Left renal pelvis (tissue), 4 donors: ENCODE measurements around the gene HECW1. TPM values are rescaled to one million over a fixed set of nuclear protein-coding genes. Genes with fewer than 3 reads are reported as not detected.
A peak's percentile ranks its signal among the peaks of the same experiment; 100 is the strongest.
"Not testable (repeated sequence)": the region's sequence is repeated elsewhere in the genome, so short reads cannot be mapped to it uniquely, and the experiment has no call there.

Source experiments
- DNase-seq, 4 donors: peaks; one replicate each; pipeline ENCODE4 v3.0.0-alpha.2; 2013; ENCODE audit warnings: low read depth in 4 of 4, low spot score in 3 of 4
- polyA plus RNA-seq, 4 donors: library from polyadenylated mRNA; unstranded; fragments of 120-200 nt; gene quantifications; one replicate each; pipeline ENCODE4 v1.2.1, GENCODE V29; 2013; ENCODE audit not compliant: insufficient read length in 4 of 4

HECW1 gene
- polyA plus RNA-seq = 10 to 100 TPM in 1 of 4 donors, 1 to 10 TPM in 2, under 1 TPM in 1; 0.33 to 10.1 (median 5.8) TPM

GRCh38 chr7:43112459-43112940 is at the start of gene HECW1:
Gene HECW1, plus strand, starts transcription at chr7:43112647. Its CDS starts 131,259 bp downstream, at chr7:43243906.
- DNase-seq = no peak

- no peak for DNase-seq
Observed at GRCh38 chr7:43071604-43072003, 40.8 kb upstream of the HECW1 start.

DNA sequence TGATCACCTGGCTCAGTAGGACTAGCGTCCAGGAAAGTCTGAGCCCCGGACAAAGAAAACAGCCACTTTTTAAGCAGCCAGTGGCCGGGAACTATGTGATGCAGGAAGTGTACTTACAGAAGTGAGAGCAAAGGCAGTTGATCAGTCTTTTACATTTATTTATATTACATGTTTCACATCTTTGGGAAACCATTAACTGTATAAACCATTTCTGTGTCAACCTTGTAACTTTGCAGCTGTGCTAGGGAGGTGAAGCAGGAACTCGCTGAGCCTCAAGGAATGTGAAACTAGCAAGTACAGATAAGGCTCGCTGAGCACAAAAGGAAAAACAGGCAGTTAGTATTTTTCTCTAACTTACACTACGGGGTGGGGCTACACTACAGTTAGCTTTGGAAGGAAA is 39.9 kb upstream of the HECW1 start:
- peak in 3 of 4 donors; percentile 14 to 29 (median 26) for DNase-seq

DNA sequence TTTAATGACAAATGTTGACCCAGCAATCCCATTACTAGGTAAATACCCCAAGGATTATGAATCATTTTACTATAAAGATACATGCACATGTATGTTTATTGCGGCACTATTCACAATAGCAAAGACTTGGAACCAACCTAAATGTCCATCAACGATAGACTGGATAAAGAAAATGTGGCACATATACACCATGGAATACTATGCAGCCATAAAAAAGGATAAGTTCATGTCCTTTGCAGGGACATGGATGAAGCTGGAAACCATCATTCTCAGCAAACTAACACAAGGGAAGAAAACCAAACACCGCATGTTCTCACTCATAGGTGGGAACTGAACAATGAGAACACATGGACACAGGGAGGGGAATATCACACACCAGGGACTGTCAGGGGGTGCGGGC is 38.6 kb upstream of the HECW1 start:
- DNase-seq = not testable (repeated sequence)

- no peak for DNase-seq
Observed at GRCh38 chr7:43076189-43076605, 36.2 kb upstream of the HECW1 start.

- no peak for DNase-seq
Observed at GRCh38 chr7:43076606-43077005, 35.8 kb upstream of the HECW1 start.

GRCh38 chr7:43077285-43077684 is 35.2 kb upstream of the HECW1 start:
- no peak for DNase-seq

- DNase-seq = no peak
Observed at GRCh38 chr7:43077732-43078391, 34.6 kb upstream of the HECW1 start.

DNA sequence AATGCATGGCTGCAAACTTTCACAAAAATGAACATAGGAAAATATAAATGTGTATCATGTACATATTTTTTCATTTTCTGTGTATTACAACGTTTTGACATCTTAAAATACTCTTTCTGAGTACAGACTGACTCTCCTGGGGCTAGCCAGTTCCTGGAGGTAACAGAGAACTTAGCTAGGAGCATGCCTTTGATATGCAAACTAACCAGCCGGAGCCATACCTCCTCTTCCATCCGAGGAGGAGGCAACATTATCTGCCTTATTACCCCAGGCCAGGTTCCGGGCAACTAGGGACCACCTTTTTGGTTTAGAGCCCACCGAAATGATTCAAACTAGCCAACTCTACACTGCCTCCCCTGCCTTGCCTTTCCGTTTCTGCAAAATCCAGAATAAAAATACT is 33.7 kb upstream of the HECW1 start:
- DNase-seq = no peak

GRCh38 chr7:43081603-43082002 is 30.8 kb upstream of the HECW1 start:
- no peak for DNase-seq

GRCh38 chr7:43083106-43083505 is 29.3 kb upstream of the HECW1 start:
- DNase-seq = no peak

- no peak for DNase-seq
Observed at GRCh38 chr7:43085017-43085416, 27.4 kb upstream of the HECW1 start.

- DNase-seq = no peak
Observed at GRCh38 chr7:43085992-43086391, 26.5 kb upstream of the HECW1 start.

DNA sequence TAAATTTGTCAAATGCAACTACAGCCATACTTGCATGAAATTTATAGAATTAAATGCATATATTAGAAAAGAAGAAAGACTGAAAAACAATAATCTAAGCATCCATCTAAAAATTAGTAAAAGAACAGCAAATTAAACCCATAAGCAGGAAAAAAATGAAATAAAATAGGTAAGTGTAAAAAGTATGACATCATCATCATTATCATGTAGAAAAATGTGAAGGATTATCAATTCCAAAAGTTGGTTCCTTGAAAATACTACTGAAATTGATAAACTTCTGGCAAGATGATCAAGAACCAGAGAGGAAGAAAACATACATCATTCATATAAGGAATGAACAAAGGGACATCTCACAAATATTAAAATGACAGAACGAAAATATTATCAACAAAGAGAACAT is 19.6 kb upstream of the HECW1 start:
- no peak for DNase-seq

DNA sequence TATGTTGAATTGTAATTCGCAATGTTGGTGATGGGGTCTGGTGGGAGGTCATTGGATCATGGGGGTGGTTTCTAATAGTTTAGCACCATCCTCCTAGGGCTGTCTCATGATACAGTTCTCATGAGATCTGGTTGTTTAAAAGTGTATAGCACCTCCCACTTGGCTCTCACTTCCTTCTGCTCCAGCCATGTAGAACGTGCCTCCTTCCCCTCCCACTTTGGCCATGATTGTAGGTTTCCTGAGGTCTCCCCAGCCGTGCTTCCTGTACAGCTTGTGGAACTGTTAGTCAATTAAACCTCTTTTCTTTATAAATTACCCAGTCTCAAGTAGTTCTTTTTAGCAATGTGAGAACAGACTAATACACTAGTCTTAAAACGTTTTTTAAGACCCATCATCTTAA is 15.6 kb upstream of the HECW1 start:
- DNase-seq = no peak

DNA sequence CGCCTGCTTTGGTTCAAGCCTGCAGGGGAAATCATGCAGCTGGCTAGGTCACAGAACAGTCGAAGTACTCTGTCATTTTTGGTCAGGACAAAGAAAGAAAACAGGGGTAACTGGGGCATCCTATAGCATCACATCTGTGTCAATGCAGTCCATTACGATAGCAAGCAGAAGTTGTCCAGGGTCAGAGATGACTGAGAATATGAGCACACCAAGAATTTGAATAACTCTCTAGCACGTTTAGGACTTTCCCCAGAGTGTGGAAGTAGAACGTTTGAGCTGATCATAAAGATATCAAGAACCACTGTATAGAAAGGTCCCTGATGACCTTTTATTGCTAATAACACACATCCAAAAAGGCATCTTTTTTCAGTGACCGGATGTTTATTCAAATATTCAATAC is 12.7 kb upstream of the HECW1 start:
- DNase-seq = no peak

DNA sequence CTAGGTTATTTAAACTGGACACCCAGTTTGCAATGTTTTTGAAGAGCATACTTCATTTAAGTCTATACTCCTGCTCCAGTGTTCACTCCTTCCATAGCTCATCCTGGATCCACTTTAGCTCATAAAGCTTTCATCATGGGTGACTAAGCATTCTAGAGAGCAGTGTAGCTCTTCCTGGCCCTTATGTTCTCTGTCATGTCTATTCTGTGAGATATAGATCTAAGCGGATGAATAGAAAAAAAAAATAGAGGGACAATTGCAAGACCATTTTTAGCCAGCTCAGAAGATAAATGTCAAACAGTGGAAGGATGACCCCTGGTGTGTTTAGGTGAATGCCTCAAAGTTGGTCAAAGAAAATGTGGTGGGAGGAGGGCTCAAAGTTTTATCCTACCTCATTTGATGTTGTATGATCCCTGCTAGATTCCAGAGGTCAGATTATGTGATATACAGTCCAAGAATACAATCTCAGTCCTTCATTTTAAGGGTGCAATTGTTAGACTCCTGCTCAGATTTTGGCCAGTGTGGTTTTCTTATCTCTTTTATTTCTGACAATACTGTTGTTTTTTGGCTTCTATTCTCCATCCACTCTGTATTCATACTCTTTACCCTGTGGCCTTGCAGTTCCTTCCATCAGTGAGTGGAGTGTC is 7.5 kb upstream of the HECW1 start:
- no peak for DNase-seq

GRCh38 chr7:43105521-43106120 is 6.8 kb upstream of the HECW1 start:
- DNase-seq = no peak

DNA sequence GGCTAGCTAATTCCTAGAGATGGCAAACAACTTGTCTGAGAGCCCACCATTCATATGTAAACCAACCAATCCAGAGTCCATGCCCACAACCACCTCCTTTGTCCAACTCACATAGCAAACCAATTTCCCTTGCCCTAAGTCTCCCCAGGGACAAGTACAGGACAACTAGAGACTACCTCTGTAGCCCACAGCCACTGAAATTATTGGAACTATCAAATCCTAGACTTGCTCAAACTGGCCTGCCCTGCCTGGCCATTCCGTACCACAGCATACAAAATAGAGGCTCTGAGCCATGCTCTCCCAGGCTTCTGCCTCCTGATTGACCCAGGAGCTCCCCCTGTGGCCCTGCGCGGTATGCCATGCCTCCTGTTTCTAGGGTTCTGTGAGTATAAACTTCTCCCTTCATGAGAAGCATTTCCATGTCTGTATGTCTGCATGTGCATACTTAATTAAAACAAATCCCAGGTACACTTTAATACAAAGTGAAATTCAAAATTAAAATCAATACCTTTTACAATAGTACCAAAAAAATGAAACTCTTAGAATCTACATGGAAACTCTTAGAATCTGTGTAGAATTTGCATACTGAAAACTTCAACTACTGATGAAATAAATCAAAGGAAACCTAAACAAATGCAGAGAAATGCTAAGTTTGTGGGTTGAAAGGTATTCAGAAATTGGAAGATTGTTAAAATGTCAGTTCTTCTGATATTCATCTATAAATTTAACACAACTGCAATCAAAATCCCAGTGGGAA is 4.0 kb upstream of the HECW1 start:
- no peak for DNase-seq

GRCh38 chr7:43110791-43111535 is 1.5 kb upstream of the HECW1 start:
- no peak for DNase-seq
